Fibroblast of pulmonary artery (primary cell): ENCODE measurements around the gene ARHGEF12.

Source experiments
- DNase-seq: peaks from one replicate; pipeline ENCODE4 v3.0.0-alpha.2; 2010; ENCODE audit warnings: low read depth
- H3K4me3 ChIP-seq: replicated peaks from 2 replicates; pipeline ENCODE4 v1.5.1; 2011; ENCODE audit warnings: low read depth, mild to moderate bottlenecking, control low read depth, low read length, moderate library complexity
- TF ChIP-seq, protein P1 (sequence below): IDR thresholded peaks from 2 replicates; pipeline ENCODE4 v1.5.1; 2011; ENCODE audit warnings: mild to moderate bottlenecking, control low read depth, low read length, inconsistent platforms; ENCODE audit errors: missing control alignments

The ARHGEF12 gene

GRCh38 chr11:120334894-120335462 is 1.2 kb upstream of the ARHGEF12 start:
- TF ChIP-seq, protein P1, sequence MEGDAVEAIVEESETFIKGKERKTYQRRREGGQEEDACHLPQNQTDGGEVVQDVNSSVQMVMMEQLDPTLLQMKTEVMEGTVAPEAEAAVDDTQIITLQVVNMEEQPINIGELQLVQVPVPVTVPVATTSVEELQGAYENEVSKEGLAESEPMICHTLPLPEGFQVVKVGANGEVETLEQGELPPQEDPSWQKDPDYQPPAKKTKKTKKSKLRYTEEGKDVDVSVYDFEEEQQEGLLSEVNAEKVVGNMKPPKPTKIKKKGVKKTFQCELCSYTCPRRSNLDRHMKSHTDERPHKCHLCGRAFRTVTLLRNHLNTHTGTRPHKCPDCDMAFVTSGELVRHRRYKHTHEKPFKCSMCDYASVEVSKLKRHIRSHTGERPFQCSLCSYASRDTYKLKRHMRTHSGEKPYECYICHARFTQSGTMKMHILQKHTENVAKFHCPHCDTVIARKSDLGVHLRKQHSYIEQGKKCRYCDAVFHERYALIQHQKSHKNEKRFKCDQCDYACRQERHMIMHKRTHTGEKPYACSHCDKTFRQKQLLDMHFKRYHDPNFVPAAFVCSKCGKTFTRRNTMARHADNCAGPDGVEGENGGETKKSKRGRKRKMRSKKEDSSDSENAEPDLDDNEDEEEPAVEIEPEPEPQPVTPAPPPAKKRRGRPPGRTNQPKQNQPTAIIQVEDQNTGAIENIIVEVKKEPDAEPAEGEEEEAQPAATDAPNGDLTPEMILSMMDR, result peak; percentile 70
- peak overlapping the region; percentile 96 for H3K4me3 ChIP-seq
- peak; percentile 94 for DNase-seq

DNA sequence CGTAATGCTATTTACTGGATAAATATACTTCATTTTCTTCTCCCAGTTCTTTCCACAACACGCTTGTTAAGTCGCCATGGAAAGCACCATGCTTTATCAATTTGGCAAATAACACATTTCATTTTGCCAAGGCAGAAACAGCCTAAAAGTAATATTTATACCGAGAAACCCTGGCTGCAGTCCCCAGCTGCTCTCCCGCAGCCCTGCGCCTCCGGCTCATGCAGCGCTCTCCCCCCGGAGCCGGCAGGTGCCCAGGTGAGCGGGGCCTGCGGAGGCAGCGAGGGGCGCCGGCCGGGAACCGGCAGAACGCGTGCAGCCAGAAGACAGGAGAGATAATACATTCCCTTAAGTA is 681 bp upstream of the ARHGEF12 start:
- TF ChIP-seq, protein P1, result no peak
- DNase-seq, result peak; percentile 35

GRCh38 chr11:120336641-120337354 is 585 bp downstream of the ARHGEF12 start:
- peak; percentile 39 for DNase-seq
- TF ChIP-seq, protein P1, result no peak
- peak overlapping the region; percentile 96 for H3K4me3 ChIP-seq

More for the DNA sequence above, 681 bp upstream of the ARHGEF12 start:
- peak overlapping the region; percentile 96 for H3K4me3 ChIP-seq

DNA sequence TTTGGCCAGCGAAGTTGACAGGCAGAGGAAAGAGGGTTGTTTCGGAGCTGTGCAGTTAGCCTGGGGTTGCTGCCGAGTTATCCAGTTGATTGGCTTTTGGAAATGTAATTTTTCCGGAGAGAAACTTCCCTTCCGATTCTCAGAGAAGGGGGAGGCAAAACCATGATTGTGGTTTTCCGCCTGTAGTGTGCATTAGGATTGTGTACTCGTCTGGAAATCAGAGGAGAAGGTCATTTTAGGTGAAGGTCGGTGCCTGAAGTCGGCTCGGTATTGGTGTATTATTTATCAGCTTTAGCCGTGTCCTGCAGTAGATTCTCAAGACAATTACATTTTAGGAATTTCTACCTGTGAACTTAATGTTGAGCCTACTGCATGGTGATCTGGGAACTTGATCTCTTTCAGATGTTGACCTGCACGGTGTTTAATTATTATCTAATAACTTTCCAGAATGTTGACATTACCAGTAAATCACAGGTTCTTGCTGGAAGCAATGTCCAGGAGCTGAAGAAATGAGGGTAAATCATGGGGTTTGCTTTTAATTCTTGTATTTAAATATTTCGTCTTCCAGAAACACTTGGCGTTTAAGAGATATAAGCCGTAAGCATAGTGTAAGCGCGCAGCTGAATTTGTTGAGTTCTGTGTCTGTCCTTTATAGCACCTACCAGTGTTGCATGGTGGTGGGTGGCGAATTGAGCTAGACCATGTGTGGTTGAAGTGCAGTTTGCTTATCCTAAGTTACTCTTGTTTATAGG is 1.3 kb downstream of the ARHGEF12 start:
- TF ChIP-seq, protein P1, result no peak
- H3K4me3 ChIP-seq, result peak overlapping the region; percentile 96
- DNase-seq, result peak; percentile 42

DNA sequence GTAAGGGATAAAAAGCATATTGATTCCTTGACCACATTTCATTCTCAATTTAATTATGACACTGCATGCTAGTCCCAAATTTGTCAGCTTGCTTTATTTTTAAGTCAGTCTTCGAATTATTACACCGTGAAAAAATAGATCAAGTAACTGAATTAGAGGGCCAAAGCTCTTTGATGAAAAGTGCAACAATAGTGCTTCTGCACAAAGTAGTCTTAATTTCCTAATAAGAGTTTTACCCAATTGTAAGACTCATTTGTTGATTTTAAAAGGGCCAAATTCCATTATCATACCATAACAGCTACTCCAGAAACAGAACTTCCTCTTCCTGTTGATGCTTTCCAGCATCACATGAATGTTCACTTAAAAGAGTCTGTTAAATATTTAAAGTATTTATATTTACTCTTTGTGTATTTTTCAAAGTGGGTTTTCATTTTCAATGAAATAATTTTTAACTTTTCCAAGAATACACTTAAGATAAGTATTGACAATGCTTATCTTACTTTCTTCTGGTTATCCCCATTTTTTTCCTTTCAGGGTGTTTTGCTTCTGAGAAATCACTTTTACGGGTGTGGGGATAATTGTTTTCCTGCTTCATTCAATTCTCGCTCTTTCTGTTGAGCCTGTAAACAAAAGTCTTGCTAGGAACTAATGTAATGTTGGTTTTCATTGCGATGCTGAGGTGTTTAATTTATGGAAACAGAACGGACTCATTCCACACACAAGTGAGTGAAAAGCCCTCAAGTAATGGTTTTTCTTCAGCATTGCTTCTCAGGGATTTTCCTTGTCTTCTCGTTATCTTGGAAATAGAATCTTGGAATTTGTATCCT is 2.1 kb downstream of the ARHGEF12 start:
- H3K4me3 ChIP-seq, result peak overlapping the region; percentile 96
- DNase-seq, result peak; percentile 40
- TF ChIP-seq, protein P1, result no peak

- TF ChIP-seq, protein P1, result no peak
- H3K4me3 ChIP-seq, result peak overlapping the region; percentile 96
- peak; percentile 45 for DNase-seq
Observed at GRCh38 chr11:120339394-120339890, 3.2 kb downstream of the ARHGEF12 start.
